Endodermal cell (in vitro differentiated cells): ENCODE measurements around the gene LRFN2. TPM values are rescaled to one million over a fixed set of nuclear protein-coding genes. Genes with fewer than 3 reads are reported as not detected.

Experiments used
- DNase-seq: peaks from one replicate; pipeline ENCODE4 v3.0.0-alpha.2; 2017
- H3K27ac ChIP-seq: 2 replicates; pipeline ENCODE4 v1.5.1; 2013; ENCODE audit warnings: mild to moderate bottlenecking, low read depth, low read length, moderate library complexity
- H3K27me3 ChIP-seq: 2 replicates; pipeline ENCODE4 v1.6.1; 2013; ENCODE audit warnings: mild to moderate bottlenecking, low read length, moderate library complexity; ENCODE audit not compliant: insufficient read depth, control insufficient read depth, poor library complexity, severe bottlenecking
- H3K36me3 ChIP-seq: 2 replicates; pipeline ENCODE4 v1.7.0; 2013; ENCODE audit warnings: mild to moderate bottlenecking, low read length, moderate library complexity; ENCODE audit not compliant: control insufficient read depth, insufficient read depth
- H3K4me1 ChIP-seq: one replicate; pipeline ENCODE4 v1.7.0; 2013; ENCODE audit warnings: low read length; ENCODE audit not compliant: control insufficient read depth, insufficient read depth
- H3K4me3 ChIP-seq: 2 replicates; pipeline ENCODE4 v1.5.1; 2013; ENCODE audit warnings: mild to moderate bottlenecking, low read length, moderate library complexity
- H3K9ac ChIP-seq: 2 replicates; pipeline ENCODE4 v1.6.1; 2013; ENCODE audit warnings: mild to moderate bottlenecking, low read length, moderate library complexity; ENCODE audit not compliant: poor library complexity, severe bottlenecking; ENCODE audit errors: extremely low read depth
- H3K9me3 ChIP-seq: 2 replicates; pipeline ENCODE4 v1.6.1; 2013; ENCODE audit warnings: mild to moderate bottlenecking, low read length, moderate library complexity; ENCODE audit not compliant: control insufficient read depth
- H3K27ac Mint-ChIP-seq: 2 replicates; pipeline ENCODE4 v1.8.0; 2020; ENCODE audit warnings: mixed read lengths
- H3K27me3 Mint-ChIP-seq: 2 replicates; pipeline ENCODE4 v1.8.0; 2021; ENCODE audit warnings: mild to moderate bottlenecking, mixed read lengths; ENCODE audit not compliant: insufficient read depth
- H3K36me3 Mint-ChIP-seq: 2 replicates; pipeline ENCODE4 v1.8.0; 2020; ENCODE audit warnings: low read depth, mixed read lengths
- H3K4me1 Mint-ChIP-seq: 2 replicates; pipeline ENCODE4 v1.8.0; 2020; ENCODE audit warnings: mixed read lengths
- H3K4me3 Mint-ChIP-seq: 2 replicates; pipeline ENCODE4 v1.8.0; 2020; ENCODE audit warnings: mild to moderate bottlenecking, moderate library complexity, mixed read lengths
- H3K9me3 Mint-ChIP-seq: 2 replicates; pipeline ENCODE4 v1.8.0; 2020; ENCODE audit warnings: mild to moderate bottlenecking, mixed read lengths
- CTCF ChIP-seq: fragments of 200-600 bp; sonication (generic); conservative IDR thresholded peaks from 2 replicates; pipeline ENCODE4 v1.5.0; 2021; ENCODE audit warnings: antibody characterized with exemption, mild to moderate bottlenecking
- WGBS, 2 experiments: methylation state at CpG; one replicate each; pipeline versions ENCODE4 v1.1.5 to v1.1.7; 2013; ENCODE audit warnings: missing lambda C conversion rate in 2 of 2, mixed read lengths in 1 of 2; ENCODE audit not compliant: insufficient coverage in 1 of 2, insufficient read length in 1 of 2; 5-methylcytosine and 5-hydroxymethylcytosine counted together
- total RNA-seq, 2 donors: library from RNA; stranded (reverse); fragmentation: NEBNext Ultra II Directional in 1 of 2; extraction: Animal tissue kit (Norgen Biotek cat#: 25700) in 1 of 2; gene quantifications; 2 replicates in 1 of 2; 3 replicates in 1 of 2; pipeline ENCODE4 v1.2.1, GENCODE V29; 2021

The LRFN2 gene
- total RNA-seq, 2 donors from 2014 or later, result 0.15 TPM; not detected in 1

GRCh38 chr6:40359808-40360207, 227.4 kb downstream of the LRFN2 start:
- TF ChIP-seq CTCF, result no peak
- DNase-seq, result peak; percentile 93
- H3K4me1 Mint-ChIP-seq, result peaks cover 31% of the 10 kb centered on the region
- Histone ChIP-seq H3K9me3 (no peaks in the 10 kb centered on the region), H3K27me3 (no peaks in the 10 kb centered on the region), H3K9ac (no peak overlapping the region), H3K27ac (no peak overlapping the region), H3K4me3 (no peak overlapping the region), H3K36me3 (no peaks in the 10 kb centered on the region), H3K4me1 (peaks cover 12% of the 10 kb centered on the region)
- WGBS, 2 experiments, result 50% methylated on average over 2 of the region's 2 CpGs; no CpG with 5 or more reads in 1 of the 2 experiments
- no peaks in the 10 kb centered on the region for H3K27me3 Mint-ChIP-seq
- no peaks in the 10 kb centered on the region for H3K36me3 Mint-ChIP-seq
- H3K9me3 Mint-ChIP-seq, result no peaks in the 10 kb centered on the region
- H3K27ac Mint-ChIP-seq, result peak overlapping the region; percentile 10
- no peak overlapping the region for H3K4me3 Mint-ChIP-seq

- Mint-ChIP-seq H3K36me3 (no peaks in the 10 kb centered on the region), H3K4me3 (no peak overlapping the region), H3K27me3 (no peaks in the 10 kb centered on the region), H3K27ac (peak overlapping the region; percentile 26), H3K9me3 (no peaks in the 10 kb centered on the region), H3K4me1 (peaks cover 25% of the 10 kb centered on the region)
- H3K4me3 ChIP-seq, result no peak overlapping the region
- peak; percentile 60 for DNase-seq
- no peak overlapping the region for H3K9ac ChIP-seq
- no peaks in the 10 kb centered on the region for H3K9me3 ChIP-seq
- H3K36me3 ChIP-seq, result no peaks in the 10 kb centered on the region
- TF ChIP-seq CTCF, result peak; percentile 39
- no peaks in the 10 kb centered on the region for H3K27me3 ChIP-seq
- WGBS, 2 experiments, result 87 to 88% methylated on average over 6 of the region's 6 CpGs
- peaks cover 12% of the 10 kb centered on the region for H3K4me1 ChIP-seq
- H3K27ac ChIP-seq, result no peak overlapping the region
These were observed 228.4 kb downstream of the LRFN2 start for GRCh38 chr6:40358473-40359460.

- peak; percentile 22 for DNase-seq
- H3K9ac ChIP-seq, result no peak overlapping the region
- no peaks in the 10 kb centered on the region for H3K9me3 ChIP-seq
- TF ChIP-seq CTCF, result no peak
- H3K4me3 ChIP-seq, result no peak overlapping the region
- H3K4me1 ChIP-seq, result peaks cover 16% of the 10 kb centered on the region
- H3K36me3 ChIP-seq, result no peaks in the 10 kb centered on the region
- H3K4me1 Mint-ChIP-seq, result peaks cover 17% of the 10 kb centered on the region
- H3K27me3 Mint-ChIP-seq, result no peaks in the 10 kb centered on the region
- H3K9me3 Mint-ChIP-seq, result no peaks in the 10 kb centered on the region
- H3K36me3 Mint-ChIP-seq, result no peaks in the 10 kb centered on the region
- whole genome bisulfite sequencing, 2 experiments, result 40 to 83% methylated on average over 1 to 2 of the region's 2 CpGs
- H3K27ac Mint-ChIP-seq, result no peak overlapping the region
- no peaks in the 10 kb centered on the region for H3K27me3 ChIP-seq
- H3K4me3 Mint-ChIP-seq, result no peak overlapping the region
- no peak overlapping the region for H3K27ac ChIP-seq
These were observed 230.8 kb downstream of the LRFN2 start for GRCh38 chr6:40356242-40356910.
